Ramos (cell line): ENCODE results near the gene DPF3.

Experiments used
- in situ Hi-C: fragments of 300-500 bp; cut with MboI; formaldehyde crosslinking; loops from one replicate; pipeline ENCODE4 v1.14.3; 2022; ENCODE audit warnings: low sequenced_read_pairs; ENCODE audit not compliant: unreplicated experiment

DPF3 gene

GRCh38 chr14:72845683-72846082 is 48.2 kb downstream of the DPF3 start:
- in situ Hi-C loops, result no loop called here

GRCh38 chr14:72845196-72845595 is 48.7 kb downstream of the DPF3 start:
- in situ Hi-C loops, result no loop called here

- in situ Hi-C loops, result no loop called here
Measured at GRCh38 chr14:72844524-72844923, 49.4 kb downstream of the DPF3 start.

- in situ Hi-C loops, result no loop called here
Measured at GRCh38 chr14:72839753-72840607, 53.9 kb downstream of the DPF3 start.

GRCh38 chr14:72839351-72839750 is 54.5 kb downstream of the DPF3 start:
- in situ Hi-C loops, result no loop called here

- in situ Hi-C loops, result no loop called here
Measured at GRCh38 chr14:72836085-72836484, 57.8 kb downstream of the DPF3 start.

- in situ Hi-C loops, result no loop called here
Measured at GRCh38 chr14:72833174-72833573, 60.7 kb downstream of the DPF3 start.

- in situ Hi-C loops, result no loop called here
Measured at GRCh38 chr14:72830786-72831594, 62.9 kb downstream of the DPF3 start.

GRCh38 chr14:72830356-72830755 is 63.5 kb downstream of the DPF3 start:
- in situ Hi-C loops, result no loop called here

GRCh38 chr14:72828604-72829003 is 65.3 kb downstream of the DPF3 start:
- in situ Hi-C loops, result no loop called here

GRCh38 chr14:72826039-72826438 is 67.9 kb downstream of the DPF3 start:
- in situ Hi-C loops, result no loop called here

GRCh38 chr14:72825486-72825885 is 68.4 kb downstream of the DPF3 start:
- in situ Hi-C loops, result no loop called here

- in situ Hi-C loops, result no loop called here
Measured at GRCh38 chr14:72824051-72824450, 69.8 kb downstream of the DPF3 start.

- in situ Hi-C loops, result no loop called here
Measured at GRCh38 chr14:72822946-72823611, 70.8 kb downstream of the DPF3 start.

- in situ Hi-C loops, result no loop called here
Measured at GRCh38 chr14:72818998-72819397, 74.9 kb downstream of the DPF3 start.

GRCh38 chr14:72816287-72816686 is 77.6 kb downstream of the DPF3 start:
- in situ Hi-C loops, result no loop called here

GRCh38 chr14:72815430-72815829 is 78.5 kb downstream of the DPF3 start:
- in situ Hi-C loops, result no loop called here

- in situ Hi-C loops, result no loop called here
Measured at GRCh38 chr14:72812292-72812851, 81.5 kb downstream of the DPF3 start.

GRCh38 chr14:72810201-72810600 is 83.7 kb downstream of the DPF3 start:
- in situ Hi-C loops, result no loop called here

GRCh38 chr14:72809063-72809462 is 84.8 kb downstream of the DPF3 start:
- in situ Hi-C loops, result no loop called here

- in situ Hi-C loops, result no loop called here
Measured at GRCh38 chr14:72808564-72808963, 85.3 kb downstream of the DPF3 start.
